Measurements from ENCODE around the gene MAGI1. TPM values are rescaled to one million over a fixed set of nuclear protein-coding genes. Genes with fewer than 3 reads are reported as not detected.

The MAGI1 gene
- total RNA-seq, 3 donors from 2014 or later, result 22.1 to 94.4 (median 70.5) TPM

GRCh38 chr3:65919826-65920225 lies 118.9 kb downstream of the MAGI1 start:
- Histone ChIP-seq H3K4me3 (no peak overlapping the region), H3K4me1 (peaks cover 0 to 5% of the 10 kb centered on the region in 2 donors), H3K9me3 (peaks cover 4 to 12% of the 10 kb centered on the region in 2 donors), H3K27ac (peak overlapping the region in 1 of 2 donors; percentile 9), H3K27me3 (no peaks in the 10 kb centered on the region), H3K36me3 (no peaks in the 10 kb centered on the region)
- DNase-seq (ENCODE audit: low spot score in 2 of 2), result no peak
- intact Hi-C loops (cut with DNase I; ENCODE audit: low total_unique reads), result no loop called here
- no peak for TF ChIP-seq POLR2A (IDR thresholded peaks at IDR 0.05)
- no peak for TF ChIP-seq POLR2AphosphoS5 (IDR thresholded peaks at IDR 0.05)
- no peak for TF ChIP-seq CTCF (IDR thresholded peaks at IDR 0.05)

- Histone ChIP-seq H3K4me1 (no peaks in the 10 kb centered on the region), H3K27ac (no peak overlapping the region), H3K27me3 (no peaks in the 10 kb centered on the region), H3K9me3 (peaks cover 4 to 12% of the 10 kb centered on the region in 2 donors), H3K36me3 (no peaks in the 10 kb centered on the region), H3K4me3 (no peak overlapping the region)
- no peak for TF ChIP-seq CTCF (IDR thresholded peaks at IDR 0.05)
- DNase-seq (ENCODE audit: low spot score in 2 of 2), result no peak
- intact Hi-C loops (cut with DNase I; ENCODE audit: low total_unique reads), result no loop called here
These were observed 123.2 kb downstream of the MAGI1 start for GRCh38 chr3:65915477-65915876.

GRCh38 chr3:65914740-65915367 lies 123.9 kb downstream of the MAGI1 start:
- no peak overlapping the region for H3K4me3 ChIP-seq
- no peak for TF ChIP-seq CTCF (IDR thresholded peaks at IDR 0.05)
- no peak for TF ChIP-seq POLR2A (IDR thresholded peaks at IDR 0.05)
- TF ChIP-seq POLR2AphosphoS5 (IDR thresholded peaks at IDR 0.05), result no peak
- peak overlapping the region; percentile 22 to 40 for H3K27ac ChIP-seq
- DNase-seq (ENCODE audit: low spot score in 2 of 2), result no peak
- no peaks in the 10 kb centered on the region for H3K4me1 ChIP-seq
- intact Hi-C loops (cut with DNase I; ENCODE audit: low total_unique reads), result no loop called here
- H3K9me3 ChIP-seq, result peaks cover 4 to 12% of the 10 kb centered on the region in 2 donors
- no peaks in the 10 kb centered on the region for H3K27me3 ChIP-seq
- H3K36me3 ChIP-seq, result no peaks in the 10 kb centered on the region

GRCh38 chr3:65914032-65914739 lies 124.5 kb downstream of the MAGI1 start:
- Histone ChIP-seq H3K9me3 (peaks cover 4 to 12% of the 10 kb centered on the region in 2 donors), H3K4me3 (no peak overlapping the region), H3K36me3 (no peaks in the 10 kb centered on the region), H3K27ac (peak overlapping the region; percentile 22 to 40), H3K27me3 (no peaks in the 10 kb centered on the region), H3K4me1 (no peaks in the 10 kb centered on the region)
- TF ChIP-seq POLR2AphosphoS5 (IDR thresholded peaks at IDR 0.05) (no peak), CTCF (IDR thresholded peaks at IDR 0.05) (no peak), POLR2A (IDR thresholded peaks at IDR 0.05) (no peak)
- DNase-seq (ENCODE audit: low spot score in 2 of 2), result no peak
- intact Hi-C loops (cut with DNase I; ENCODE audit: low total_unique reads), result no loop called here

GRCh38 chr3:65912647-65913046 lies 126.1 kb downstream of the MAGI1 start:
- H3K9me3 ChIP-seq, result peaks cover 4 to 11% of the 10 kb centered on the region in 2 donors
- intact Hi-C loops (cut with DNase I; ENCODE audit: low total_unique reads), result no loop called here
- no peaks in the 10 kb centered on the region for H3K4me1 ChIP-seq
- no peaks in the 10 kb centered on the region for H3K36me3 ChIP-seq
- no peak overlapping the region for H3K4me3 ChIP-seq
- DNase-seq (ENCODE audit: low spot score in 2 of 2), result no peak
- TF ChIP-seq POLR2AphosphoS5 (IDR thresholded peaks at IDR 0.05) (no peak), POLR2A (IDR thresholded peaks at IDR 0.05) (no peak), CTCF (IDR thresholded peaks at IDR 0.05) (no peak)
- no peaks in the 10 kb centered on the region for H3K27me3 ChIP-seq
- H3K27ac ChIP-seq, result peak overlapping the region in 1 of 2 donors; percentile 34

Data from breast epithelium (tissue), 4 donors.